AG04450 (cell line): ENCODE data around the gene RABGAP1L. TPM values are rescaled to one million over a fixed set of nuclear protein-coding genes. Genes with fewer than 3 reads are reported as not detected.
"Not testable (repeated sequence)": the region's sequence is repeated elsewhere in the genome, so short reads cannot be mapped to it uniquely, and the experiment has no call there.

Source experiments
- CTCF ChIA-PET: fragments of 300-600, 350-600 bp; formaldehyde crosslinking; extraction: SDS; loops from one replicate; lab custom pipeline; 2022; ENCODE audit warnings: antibody characterized with exemption, inconsistent platforms; lab: Charles Lee
- POLR2A ChIA-PET: fragments of 350-600 bp; formaldehyde crosslinking; extraction: SDS; loops from one replicate; lab custom pipeline; 2021; ENCODE audit warnings: antibody characterized with exemption, inconsistent platforms; lab: Yijun Ruan, JAX
- DNase-seq: peaks from one replicate; pipeline ENCODE4 v3.0.0-alpha.2; 2011; ENCODE audit warnings: low read depth, low spot score
- H3K27ac ChIP-seq: one replicate; pipeline ENCODE4 v1.5.1; 2012; ENCODE audit warnings: low read depth, low read length, control low read depth
- H3K27me3 ChIP-seq: one replicate; pipeline ENCODE4 v1.6.0; 2012; ENCODE audit warnings: low read length; ENCODE audit not compliant: control insufficient read depth, insufficient read depth
- H3K4me3 ChIP-seq: 2 replicates; pipeline ENCODE4 v1.5.1; 2011; ENCODE audit warnings: mild to moderate bottlenecking, low read depth, low read length, control low read depth
- H3K9me3 ChIP-seq: 2 replicates; pipeline ENCODE4 v1.5.1; 2012; ENCODE audit warnings: low read length; ENCODE audit not compliant: control insufficient read depth, insufficient read depth
- polyA plus RNA-seq: library from polyadenylated mRNA; depleted of rRNA; stranded (reverse); fragments of >200 nt; gene quantifications from 2 replicates; pipeline ENCODE4 v1.2.3, GENCODE V29; 2011
- TF ChIP-seq, protein P1 (sequence below): IDR thresholded peaks from 2 replicates; pipeline ENCODE4 v1.5.1; 2011; ENCODE audit warnings: low read depth, low read length, control low read depth, inconsistent platforms

RABGAP1L gene
- polyA plus RNA-seq, 1 experiment: 21.2 TPM

DNA sequence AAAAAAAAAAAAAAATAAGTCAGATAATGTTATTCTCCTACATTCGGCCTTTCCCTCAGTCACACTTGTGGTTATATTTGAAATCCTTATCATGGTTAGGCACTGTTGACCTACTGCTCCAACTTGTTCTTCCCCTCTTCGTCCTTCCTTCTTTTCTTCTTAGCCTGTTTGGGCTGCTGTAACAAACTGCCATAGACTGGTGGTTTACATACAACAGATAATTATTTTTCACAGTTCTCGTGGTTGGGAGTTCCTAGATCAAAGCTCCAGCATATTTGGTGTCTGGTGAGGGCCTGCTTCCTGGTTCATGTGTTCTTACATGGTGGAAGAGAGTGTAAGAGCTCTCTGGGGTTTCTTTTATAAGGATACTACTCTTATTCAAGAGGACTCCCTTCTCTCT lies 73.4 kb downstream of the RABGAP1L start:
- no peak overlapping the region for H3K4me3 ChIP-seq
- CTCF ChIA-PET: no interaction called here
- no peaks in the 10 kb centered on the region for H3K27me3 ChIP-seq
- no peak overlapping the region for H3K27ac ChIP-seq
- DNase-seq: no peak
- TF ChIP-seq, protein P1, sequence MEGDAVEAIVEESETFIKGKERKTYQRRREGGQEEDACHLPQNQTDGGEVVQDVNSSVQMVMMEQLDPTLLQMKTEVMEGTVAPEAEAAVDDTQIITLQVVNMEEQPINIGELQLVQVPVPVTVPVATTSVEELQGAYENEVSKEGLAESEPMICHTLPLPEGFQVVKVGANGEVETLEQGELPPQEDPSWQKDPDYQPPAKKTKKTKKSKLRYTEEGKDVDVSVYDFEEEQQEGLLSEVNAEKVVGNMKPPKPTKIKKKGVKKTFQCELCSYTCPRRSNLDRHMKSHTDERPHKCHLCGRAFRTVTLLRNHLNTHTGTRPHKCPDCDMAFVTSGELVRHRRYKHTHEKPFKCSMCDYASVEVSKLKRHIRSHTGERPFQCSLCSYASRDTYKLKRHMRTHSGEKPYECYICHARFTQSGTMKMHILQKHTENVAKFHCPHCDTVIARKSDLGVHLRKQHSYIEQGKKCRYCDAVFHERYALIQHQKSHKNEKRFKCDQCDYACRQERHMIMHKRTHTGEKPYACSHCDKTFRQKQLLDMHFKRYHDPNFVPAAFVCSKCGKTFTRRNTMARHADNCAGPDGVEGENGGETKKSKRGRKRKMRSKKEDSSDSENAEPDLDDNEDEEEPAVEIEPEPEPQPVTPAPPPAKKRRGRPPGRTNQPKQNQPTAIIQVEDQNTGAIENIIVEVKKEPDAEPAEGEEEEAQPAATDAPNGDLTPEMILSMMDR: no peak
- no peaks in the 10 kb centered on the region for H3K9me3 ChIP-seq
- POLR2A ChIA-PET: no interaction called here

DNA sequence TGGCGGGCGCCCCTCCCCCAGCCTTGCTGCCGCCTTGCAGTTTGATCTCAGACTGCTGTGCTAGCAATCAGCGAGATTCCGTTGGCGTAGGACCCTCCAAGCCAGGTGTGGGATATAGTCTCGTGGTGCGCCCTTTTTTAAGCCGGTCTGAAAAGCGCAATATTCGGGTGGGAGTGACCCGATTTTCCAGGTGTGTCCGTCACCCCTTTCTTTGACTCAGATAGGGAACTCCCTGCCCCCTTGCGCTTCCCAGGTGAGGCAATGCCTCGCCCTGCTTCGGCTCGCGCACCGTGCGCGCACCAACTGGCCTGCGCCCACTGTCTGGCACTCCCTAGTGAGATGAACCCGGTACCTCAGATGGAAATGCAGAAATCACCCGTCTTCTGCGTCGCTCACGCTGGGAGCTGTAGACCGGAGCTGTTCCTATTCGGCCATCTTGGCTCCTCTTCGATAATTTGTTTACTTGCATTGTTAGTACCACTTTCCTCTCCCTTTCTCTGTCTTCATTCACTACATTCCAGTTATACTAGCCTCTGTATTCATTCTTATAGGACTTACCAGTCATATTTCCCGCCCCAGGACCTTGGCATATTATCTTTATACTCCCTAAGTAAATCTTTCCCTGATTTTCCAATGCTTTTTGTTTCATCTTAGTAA lies 79.7 kb downstream of the RABGAP1L start:
- H3K9me3 ChIP-seq, H3K27ac ChIP-seq, POLR2A ChIA-PET, DNase-seq, H3K4me3 ChIP-seq, H3K27me3 ChIP-seq, CTCF ChIA-PET: not testable (repeated sequence)

DNA sequence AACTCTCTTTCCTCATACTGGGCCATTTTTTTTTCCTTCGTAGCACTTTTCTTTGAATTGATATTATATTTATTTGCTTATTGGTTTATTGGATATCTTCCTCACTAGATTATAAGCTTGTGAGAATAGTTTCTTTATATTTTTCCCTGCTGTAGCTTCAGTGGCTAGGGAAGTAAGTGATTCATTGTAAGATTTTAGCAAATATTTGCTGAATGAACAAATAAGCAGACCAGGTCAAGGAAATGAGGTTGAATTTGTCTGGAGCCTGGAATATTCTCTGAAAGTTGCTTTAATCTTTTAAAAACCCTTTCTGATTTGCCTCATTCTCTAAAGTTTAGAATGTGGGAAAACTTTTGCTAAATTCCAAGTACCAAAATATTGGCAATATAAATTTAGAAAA lies 80.2 kb downstream of the RABGAP1L start:
- Histone ChIP-seq H3K9me3 (no peaks in the 10 kb centered on the region; the same call in 1 of the 2 replicates), H3K27ac (no peak overlapping the region), H3K27me3 (no peaks in the 10 kb centered on the region), H3K4me3 (no peak overlapping the region)
- POLR2A ChIA-PET: no interaction called here
- TF ChIP-seq, protein P1: no peak
- no peak for DNase-seq
- CTCF ChIA-PET: interaction anchor here (1.2 kb wide), 1 partner anchor 23 kb away, joined by 8 read pairs; no protein-coding TSS in a partner anchor

DNA sequence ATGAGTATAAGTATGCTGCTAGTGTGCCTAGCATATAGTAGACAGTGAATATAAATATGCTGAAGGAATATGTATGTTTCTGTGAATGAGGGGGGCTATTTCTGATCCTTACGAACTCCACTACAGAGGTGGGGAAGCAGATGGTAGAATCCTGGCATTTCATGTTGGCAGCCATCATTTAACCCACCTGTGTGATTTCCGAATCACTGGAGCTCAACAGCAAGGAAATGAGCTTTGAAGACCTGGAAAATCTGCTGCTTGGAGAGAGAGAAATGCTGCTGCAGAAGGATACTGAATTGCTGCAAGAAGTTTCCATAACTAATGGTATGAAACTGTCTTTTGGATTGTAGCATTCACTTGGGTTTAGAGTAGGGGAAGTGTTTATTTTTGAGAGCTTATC lies 83.5 kb downstream of the RABGAP1L start:
- TF ChIP-seq, protein P1: no peak
- Histone ChIP-seq H3K27me3 (no peaks in the 10 kb centered on the region), H3K4me3 (no peak overlapping the region), H3K9me3 (no peaks in the 10 kb centered on the region; the same call in 1 of the 2 replicates), H3K27ac (no peak overlapping the region)
- ChIA-PET POLR2A (no interaction called here), CTCF (interaction anchor here (1.9 kb wide), 1 partner anchor 19 kb away, joined by 7 read pairs; no protein-coding TSS in a partner anchor)
- no peak for DNase-seq

DNA sequence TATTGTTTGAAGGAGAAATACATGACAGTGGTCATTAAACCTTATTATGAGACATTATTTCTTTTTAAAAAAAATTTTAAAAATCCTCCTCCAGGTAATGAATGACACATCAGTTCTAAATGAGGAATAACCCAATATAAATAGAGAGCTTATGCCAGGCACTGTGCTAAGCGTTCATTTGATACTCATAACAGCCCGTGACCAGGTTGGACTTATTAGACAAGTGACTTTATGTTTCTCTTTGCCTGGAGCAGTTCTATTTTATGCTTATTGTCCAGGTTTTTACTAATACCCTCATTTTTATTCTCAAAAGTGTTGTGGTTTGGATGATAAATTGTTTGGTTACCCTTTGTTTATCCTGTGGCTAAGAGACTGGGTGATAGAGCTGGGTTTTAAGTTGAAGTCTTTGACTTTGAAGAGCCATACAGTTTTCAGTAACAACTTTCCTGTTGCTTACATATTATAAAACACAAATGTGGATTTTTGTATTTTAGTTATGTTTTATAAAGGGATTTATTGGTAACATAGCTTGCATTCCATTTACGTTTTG lies 84.2 kb downstream of the RABGAP1L start:
- ChIA-PET POLR2A (no interaction called here), CTCF (interaction anchor here (0.7 to 1.9 kb wide), 2 partner anchors 19 to 604 kb away, joined by 3 to 7 read pairs; no protein-coding TSS in a partner anchor)
- no peak for DNase-seq
- TF ChIP-seq, protein P1: no peak
- Histone ChIP-seq H3K4me3 (no peak overlapping the region), H3K27me3 (no peaks in the 10 kb centered on the region), H3K9me3 (no peaks in the 10 kb centered on the region; the same call in 1 of the 2 replicates), H3K27ac (no peak overlapping the region)
